GM12864 (cell line): ENCODE measurements around the gene SEC24C.

Experiments used
- DNase-seq: peaks from one replicate; pipeline ENCODE4 v3.0.0-alpha.2; 2011; ENCODE audit warnings: low read depth
- H3K4me3 ChIP-seq: 2 replicates; pipeline ENCODE4 v1.5.1; 2011; ENCODE audit warnings: mild to moderate bottlenecking, low read depth, low read length, control low read depth
- TF ChIP-seq, protein P1 (sequence below): IDR thresholded peaks from 2 replicates; pipeline ENCODE4 v1.5.1; 2011; ENCODE audit warnings: low read depth, mild to moderate bottlenecking, moderate library complexity, low read length, control low read depth, inconsistent platforms; ENCODE audit errors: missing control alignments

SEC24C gene

DNA sequence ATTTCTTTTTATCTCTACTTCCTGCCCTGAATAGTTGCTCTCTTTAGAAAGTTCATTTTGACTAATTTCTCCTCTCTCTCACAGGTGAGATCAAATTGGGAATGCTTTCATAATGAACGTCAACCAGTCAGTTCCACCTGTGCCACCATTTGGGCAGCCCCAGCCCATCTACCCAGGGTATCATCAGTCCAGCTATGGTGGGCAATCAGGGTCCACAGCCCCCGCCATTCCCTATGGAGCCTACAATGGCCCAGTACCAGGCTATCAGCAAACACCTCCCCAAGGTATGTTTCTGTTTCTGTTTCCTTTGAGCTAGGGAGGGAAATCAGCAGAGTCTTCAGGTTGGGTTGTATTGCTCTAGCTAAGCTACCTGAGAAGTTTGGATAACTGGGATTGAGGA lies 2.5 kb downstream of the SEC24C start:
- TF ChIP-seq, protein P1, sequence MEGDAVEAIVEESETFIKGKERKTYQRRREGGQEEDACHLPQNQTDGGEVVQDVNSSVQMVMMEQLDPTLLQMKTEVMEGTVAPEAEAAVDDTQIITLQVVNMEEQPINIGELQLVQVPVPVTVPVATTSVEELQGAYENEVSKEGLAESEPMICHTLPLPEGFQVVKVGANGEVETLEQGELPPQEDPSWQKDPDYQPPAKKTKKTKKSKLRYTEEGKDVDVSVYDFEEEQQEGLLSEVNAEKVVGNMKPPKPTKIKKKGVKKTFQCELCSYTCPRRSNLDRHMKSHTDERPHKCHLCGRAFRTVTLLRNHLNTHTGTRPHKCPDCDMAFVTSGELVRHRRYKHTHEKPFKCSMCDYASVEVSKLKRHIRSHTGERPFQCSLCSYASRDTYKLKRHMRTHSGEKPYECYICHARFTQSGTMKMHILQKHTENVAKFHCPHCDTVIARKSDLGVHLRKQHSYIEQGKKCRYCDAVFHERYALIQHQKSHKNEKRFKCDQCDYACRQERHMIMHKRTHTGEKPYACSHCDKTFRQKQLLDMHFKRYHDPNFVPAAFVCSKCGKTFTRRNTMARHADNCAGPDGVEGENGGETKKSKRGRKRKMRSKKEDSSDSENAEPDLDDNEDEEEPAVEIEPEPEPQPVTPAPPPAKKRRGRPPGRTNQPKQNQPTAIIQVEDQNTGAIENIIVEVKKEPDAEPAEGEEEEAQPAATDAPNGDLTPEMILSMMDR: no peak
- DNase-seq: no peak
- peak overlapping the region; percentile 6; the same call in 1 of the 2 replicates for H3K4me3 ChIP-seq

DNA sequence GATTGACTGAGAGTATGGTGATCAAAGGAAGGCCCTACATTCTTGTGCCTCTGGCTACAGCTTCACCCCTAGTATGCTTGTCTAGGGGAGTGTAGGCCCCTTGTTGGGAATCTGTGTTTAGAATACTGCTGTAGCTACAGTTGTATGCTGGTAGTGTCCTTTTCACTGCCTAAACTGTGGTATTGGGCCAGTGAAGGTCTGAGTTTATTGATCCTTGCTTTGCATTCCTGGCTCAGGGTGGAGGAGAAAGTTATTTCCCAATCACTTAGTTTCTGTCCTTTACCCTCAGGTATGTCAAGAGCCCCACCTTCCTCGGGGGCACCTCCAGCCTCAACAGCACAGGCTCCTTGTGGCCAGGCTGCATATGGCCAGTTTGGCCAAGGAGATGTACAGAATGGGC lies 6.6 kb downstream of the SEC24C start:
- H3K4me3 ChIP-seq: no peak overlapping the region
- TF ChIP-seq, protein P1: no peak
- DNase-seq: no peak

DNA sequence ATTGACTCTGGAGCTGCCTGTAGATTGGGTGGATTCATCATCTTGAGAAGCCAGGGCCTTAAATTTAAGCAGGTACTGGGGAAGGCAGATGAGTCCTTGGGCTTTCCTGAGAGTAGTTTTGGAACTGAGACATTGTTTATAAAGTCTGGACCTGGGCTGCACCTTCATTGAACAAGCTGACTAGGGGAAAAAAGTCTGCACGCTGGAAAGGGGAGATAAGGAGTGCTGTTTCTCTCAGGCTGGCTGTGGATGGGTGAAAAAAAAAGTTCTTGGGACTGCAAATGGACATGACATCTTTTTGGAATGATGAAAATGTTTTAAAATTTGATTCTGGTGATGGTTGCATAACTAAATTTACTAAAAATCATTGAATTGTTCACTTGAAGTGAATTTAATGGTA lies 12.0 kb downstream of the SEC24C start:
- no peak for DNase-seq
- TF ChIP-seq, protein P1: no peak

DNA sequence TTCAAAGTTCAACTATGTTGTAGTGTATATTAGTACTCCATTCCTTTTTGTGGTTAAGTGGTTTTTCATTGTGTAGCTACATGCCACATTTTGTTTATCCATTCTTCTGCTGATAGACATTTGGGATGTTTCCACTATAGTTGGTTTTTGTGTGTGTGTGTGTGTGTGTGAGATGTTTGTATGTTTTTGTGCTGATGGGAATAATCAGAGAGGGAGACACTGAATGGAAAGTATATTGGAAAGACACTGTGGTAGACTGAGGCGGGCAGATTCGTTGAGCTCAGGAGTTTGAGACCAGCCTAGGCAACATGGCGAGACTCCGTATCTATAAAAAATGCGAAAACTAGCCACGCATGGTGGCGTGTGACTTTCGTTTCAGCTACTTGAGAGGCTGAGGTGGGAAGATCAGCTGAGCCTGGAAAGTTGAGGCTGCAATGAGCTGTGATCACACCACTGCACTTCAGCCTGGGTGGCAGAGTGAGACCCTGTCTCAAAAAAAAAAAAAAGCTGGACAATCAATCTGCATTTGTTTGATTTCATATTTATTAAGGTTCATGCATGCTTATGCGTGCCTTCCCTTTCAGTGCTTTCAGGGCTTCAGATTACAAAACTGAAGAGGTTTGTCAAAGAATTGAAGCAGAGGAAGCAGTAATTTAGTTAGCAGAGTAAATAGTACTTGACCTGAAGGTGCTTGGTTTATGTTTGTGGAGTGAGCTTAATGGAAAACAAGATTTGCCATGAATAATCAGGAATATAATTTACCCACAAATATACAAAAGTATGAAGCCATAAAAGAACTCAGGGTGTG lies 14.7 kb downstream of the SEC24C start:
- no peak overlapping the region for H3K4me3 ChIP-seq
- TF ChIP-seq, protein P1: no peak
- DNase-seq: no peak

More for the DNA sequence above, 12.0 kb downstream of the SEC24C start:
- H3K4me3 ChIP-seq: no peak overlapping the region

DNA sequence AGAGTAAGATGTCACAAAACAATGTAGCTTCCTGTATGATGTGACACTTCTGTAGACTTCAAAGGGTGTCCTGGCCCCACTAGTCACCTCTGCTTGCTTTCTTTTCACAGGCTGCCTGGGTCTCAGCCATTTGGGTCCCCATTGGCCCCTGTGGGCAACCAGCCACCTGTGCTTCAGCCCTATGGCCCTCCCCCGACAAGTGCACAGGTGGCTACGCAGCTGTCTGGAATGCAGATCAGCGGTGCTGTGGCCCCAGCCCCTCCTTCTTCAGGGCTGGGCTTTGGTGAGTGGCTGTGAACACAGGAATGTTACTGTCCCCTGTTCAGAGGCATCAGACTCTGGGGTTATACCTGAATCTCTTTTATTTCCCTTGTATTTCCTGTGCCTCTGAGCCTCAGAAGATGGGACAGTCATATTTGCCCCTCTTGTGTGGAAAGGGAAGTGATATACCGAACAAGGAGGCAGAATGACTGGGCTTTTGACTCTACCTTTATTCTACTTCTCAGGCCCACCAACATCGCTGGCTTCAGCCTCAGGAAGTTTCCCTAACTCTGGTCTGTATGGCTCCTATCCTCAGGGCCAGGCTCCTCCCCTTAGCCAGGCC lies 15.4 kb downstream of the SEC24C start:
- no peak overlapping the region for H3K4me3 ChIP-seq
- TF ChIP-seq, protein P1: no peak
- no peak for DNase-seq

DNA sequence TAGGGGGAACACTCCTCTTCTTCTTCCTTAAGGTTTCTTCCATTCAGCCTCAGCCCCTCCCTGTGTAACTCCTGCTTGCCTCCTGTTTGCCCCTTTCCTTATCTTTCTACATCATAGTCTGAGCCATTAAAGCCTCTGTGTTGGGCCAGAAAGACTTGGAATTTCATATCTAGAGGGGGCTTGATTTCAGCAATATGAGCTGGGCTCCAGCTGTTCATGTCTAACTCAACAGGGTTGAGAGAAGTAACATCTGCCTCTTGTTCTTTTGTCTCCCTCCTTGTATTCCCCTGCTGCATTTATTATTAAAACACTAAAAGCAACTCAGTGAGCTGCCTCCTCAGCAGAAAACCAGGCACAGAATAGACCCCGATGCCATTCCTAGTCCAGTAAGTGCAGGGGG lies 17.6 kb downstream of the SEC24C start:
- no peak for DNase-seq
- TF ChIP-seq, protein P1: no peak

More for the DNA sequence above, 17.6 kb downstream of the SEC24C start:
- H3K4me3 ChIP-seq: no peak overlapping the region
